ENCODE data around the gene KCNJ9. TPM values are rescaled to one million over a fixed set of nuclear protein-coding genes. Genes with fewer than 3 reads are reported as not detected.

Gene KCNJ9
- total RNA-seq, 1 experiment from 2014 or later: 0.09 TPM

DNA sequence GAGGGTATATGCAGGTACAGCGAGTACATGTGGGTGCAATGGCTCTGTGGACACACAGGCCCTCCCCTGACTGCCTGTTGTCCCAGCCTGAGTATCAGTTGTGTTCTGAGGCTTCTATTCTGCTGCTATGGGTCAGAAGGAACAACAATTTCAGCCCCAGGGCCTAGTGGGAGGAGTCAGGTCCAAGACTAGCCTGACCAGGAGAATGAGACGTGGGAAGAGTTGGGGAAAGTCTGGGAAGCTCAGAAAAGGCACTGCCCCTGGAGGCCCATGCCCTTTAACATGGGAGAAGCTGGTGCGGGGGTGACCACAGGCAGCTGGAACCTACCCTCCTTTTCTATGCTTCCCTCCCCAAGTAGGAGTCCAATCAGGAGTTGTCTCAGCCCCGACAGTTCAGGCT is 9.4 kb downstream of the KCNJ9 start:
- Histone ChIP-seq H4K91ac (ENCODE audit: insufficient read length, low read depth, low read length) (no peak overlapping the region), H3K4me1 (ENCODE audit: insufficient read depth, low read length) (peaks cover 6% of the 10 kb centered on the region; the same call in 1 of the 2 replicates), H2BK20ac (ENCODE audit: low read depth, low read length, poor library complexity, severe bottlenecking) (no peak overlapping the region), H3K79me1 (ENCODE audit: insufficient read depth, low read depth, low read length, poor library complexity, severe bottlenecking) (no peaks in the 10 kb centered on the region), H3K23ac (ENCODE audit: insufficient read length, low read depth, low read length) (no peak overlapping the region), H2AK5ac (ENCODE audit: insufficient read length, low read length) (no peak overlapping the region), H3K14ac (ENCODE audit: insufficient read depth, low read length) (no peak overlapping the region), H2BK12ac (ENCODE audit: insufficient read length, low read depth, low read length) (no peak overlapping the region), H3K4ac (ENCODE audit: low read depth, low read length) (no peak overlapping the region), H3K23me2 (ENCODE audit: insufficient read length, low read depth, low read length, poor library complexity, severe bottlenecking) (peaks cover 3% of the 10 kb centered on the region), H2BK5ac (ENCODE audit: insufficient read length, low read length) (no peak overlapping the region), H4K20me1 (ENCODE audit: control insufficient read depth, insufficient read depth, insufficient read length) (no peaks in the 10 kb centered on the region), H3K27ac (ENCODE audit: insufficient read length, low read depth, low read length) (no peak overlapping the region), H3K56ac (ENCODE audit: insufficient read length, low read depth, low read length) (no peak overlapping the region), H3T11ph (ENCODE audit: low read length) (no peak overlapping the region), H3K9me3 (ENCODE audit: control insufficient read depth, low read depth, low read length) (no peaks in the 10 kb centered on the region), H2BK15ac (ENCODE audit: low read depth, low read length) (no peak overlapping the region), H3K4me2 (ENCODE audit: insufficient read depth, insufficient read length, low read length) (no peak overlapping the region), H4K5ac (ENCODE audit: insufficient read length, low read depth, low read length) (no peak overlapping the region), H2BK120ac (ENCODE audit: low read depth, low read length, poor library complexity, severe bottlenecking) (no peak overlapping the region), H4K8ac (replicated peaks; ENCODE audit: insufficient read length, low read depth, low read length) (no peak overlapping the region), H2AFZ (ENCODE audit: low read length) (no peak overlapping the region), H3K9ac (ENCODE audit: extremely low read depth, insufficient read length, low read length) (no peak overlapping the region), H3K79me2 (ENCODE audit: insufficient read depth, low read length) (no peaks in the 10 kb centered on the region), H3K18ac (ENCODE audit: insufficient read length, low read depth, low read length) (no peak overlapping the region), H3K27me3 (ENCODE audit: insufficient read depth, low read length) (no peaks in the 10 kb centered on the region)
- Mint-ChIP-seq H3K27ac (peak overlapping the region in 1 of 3 experiments; percentile 72; a peak in 1 of 7 replicates), H3K36me3 (ENCODE audit: insufficient read depth in 1 of 3, low read depth in 3 of 3) (peaks cover 13 to 47% (median 40%) of the 10 kb centered on the region in 3 experiments), H3K4me1 (peaks cover 16 to 19% of the 10 kb centered on the region in 2 experiments), H3K9me3 (no peaks in the 10 kb centered on the region), H3K4me3 (no peak overlapping the region; a peak in 1 of 5 replicates), H3K27me3 (ENCODE audit: low read depth) (peaks cover 5% of the 10 kb centered on the region)
- TF ChIP-seq, protein P1, sequence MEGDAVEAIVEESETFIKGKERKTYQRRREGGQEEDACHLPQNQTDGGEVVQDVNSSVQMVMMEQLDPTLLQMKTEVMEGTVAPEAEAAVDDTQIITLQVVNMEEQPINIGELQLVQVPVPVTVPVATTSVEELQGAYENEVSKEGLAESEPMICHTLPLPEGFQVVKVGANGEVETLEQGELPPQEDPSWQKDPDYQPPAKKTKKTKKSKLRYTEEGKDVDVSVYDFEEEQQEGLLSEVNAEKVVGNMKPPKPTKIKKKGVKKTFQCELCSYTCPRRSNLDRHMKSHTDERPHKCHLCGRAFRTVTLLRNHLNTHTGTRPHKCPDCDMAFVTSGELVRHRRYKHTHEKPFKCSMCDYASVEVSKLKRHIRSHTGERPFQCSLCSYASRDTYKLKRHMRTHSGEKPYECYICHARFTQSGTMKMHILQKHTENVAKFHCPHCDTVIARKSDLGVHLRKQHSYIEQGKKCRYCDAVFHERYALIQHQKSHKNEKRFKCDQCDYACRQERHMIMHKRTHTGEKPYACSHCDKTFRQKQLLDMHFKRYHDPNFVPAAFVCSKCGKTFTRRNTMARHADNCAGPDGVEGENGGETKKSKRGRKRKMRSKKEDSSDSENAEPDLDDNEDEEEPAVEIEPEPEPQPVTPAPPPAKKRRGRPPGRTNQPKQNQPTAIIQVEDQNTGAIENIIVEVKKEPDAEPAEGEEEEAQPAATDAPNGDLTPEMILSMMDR (conservative IDR thresholded peaks at IDR 0.05): no peak
- no peak for DNase-seq
- WGBS (ENCODE audit: extremely low coverage, insufficient read length, low lambda C conversion rate): no CpG with 5 or more reads among the region's 4 CpGs
